Activated T-cell treated with anti-CD3 and anti-CD28 coated beads, Interleukin-2, amount 50 U/mL, for 72 hours (primary cell): ENCODE results near the gene TAF4B. TPM values are rescaled to one million over a fixed set of nuclear protein-coding genes. Genes with fewer than 3 reads are reported as not detected.
"Not testable (repeated sequence)": the region's sequence is repeated elsewhere in the genome, so short reads cannot be mapped to it uniquely, and the experiment has no call there.

Source experiments
- ATAC-seq, 2 donors: fragments of 150-1000 bp; cut with Tn5 transposase; replicated peaks in 1 of 2; 2 replicates each; pipeline ENCODE4 v1.10.0; 2021; ENCODE audit warnings: moderate library complexity in 2 of 2, mild to moderate bottlenecking in 1 of 2
- DNase-seq, 2 donors: peaks; one replicate each; pipeline ENCODE4 v3.0.0; 2021 to 2022; ENCODE audit warnings: mixed read lengths in 1 of 2
- H3K27ac Mint-ChIP-seq: one replicate; pipeline ENCODE4 v1.8.0; 2022; ENCODE audit warnings: mild to moderate bottlenecking, moderate library complexity, mixed read lengths
- H3K27me3 Mint-ChIP-seq: one replicate; pipeline ENCODE4 v1.8.0; 2022; ENCODE audit warnings: low read depth, mixed read lengths
- H3K36me3 Mint-ChIP-seq, 2 donors: one replicate each; pipeline ENCODE4 v1.8.0; 2022; ENCODE audit warnings: mixed read lengths in 2 of 2, mild to moderate bottlenecking in 1 of 2; ENCODE audit not compliant: insufficient read depth in 2 of 2
- H3K4me1 Mint-ChIP-seq: one replicate; pipeline ENCODE4 v1.8.0; 2022; ENCODE audit warnings: low read depth, mixed read lengths
- H3K4me3 Mint-ChIP-seq, 2 donors: one replicate each; pipeline ENCODE4 v1.8.0; 2022; ENCODE audit warnings: mild to moderate bottlenecking in 2 of 2, mixed read lengths in 2 of 2, moderate library complexity in 2 of 2
- H3K9me3 Mint-ChIP-seq, 2 donors: one replicate each; pipeline ENCODE4 v1.8.0; 2022; ENCODE audit warnings: mixed read lengths in 2 of 2
- total RNA-seq, 2 donors: library from RNA; stranded (reverse); gene quantifications; one replicate each; pipeline ENCODE4 v1.2.3, GENCODE V29; 2022

Gene TAF4B
- total RNA-seq, 2 donors from 2014 or later = 29.2 to 32.4 TPM

GRCh38 chr18:26293982-26294381 is 67.7 kb downstream of the TAF4B start:
- no peak for DNase-seq
- H3K4me3 Mint-ChIP-seq = no peak overlapping the region
- H3K4me1 Mint-ChIP-seq = peaks cover 7% of the 10 kb centered on the region
- no peaks in the 10 kb centered on the region for H3K9me3 Mint-ChIP-seq
- no peak for ATAC-seq
- H3K27me3 Mint-ChIP-seq = no peaks in the 10 kb centered on the region
- peaks cover 4 to 8% of the 10 kb centered on the region in 2 donors for H3K36me3 Mint-ChIP-seq
- no peak overlapping the region for H3K27ac Mint-ChIP-seq

GRCh38 chr18:26298107-26298506 is 71.9 kb downstream of the TAF4B start:
- Mint-ChIP-seq H3K9me3 (no peaks in the 10 kb centered on the region), H3K4me1 (peaks cover 12% of the 10 kb centered on the region), H3K27me3 (no peaks in the 10 kb centered on the region), H3K36me3 (peaks cover 5 to 13% of the 10 kb centered on the region in 2 donors), H3K4me3 (no peak overlapping the region), H3K27ac (no peak overlapping the region)
- ATAC-seq (no peak), DNase-seq (no peak)

- peaks cover 5% of the 10 kb centered on the region for H3K4me1 Mint-ChIP-seq
- peaks cover 1% of the 10 kb centered on the region in 2 donors for H3K9me3 Mint-ChIP-seq
- H3K36me3 Mint-ChIP-seq = peaks cover 5 to 8% of the 10 kb centered on the region in 2 donors
- H3K27ac Mint-ChIP-seq = no peak overlapping the region
- ATAC-seq (no peak), DNase-seq (no peak)
- H3K4me3 Mint-ChIP-seq = no peak overlapping the region
- no peaks in the 10 kb centered on the region for H3K27me3 Mint-ChIP-seq
These were observed 75.4 kb downstream of the TAF4B start for GRCh38 chr18:26301681-26302080.

DNA sequence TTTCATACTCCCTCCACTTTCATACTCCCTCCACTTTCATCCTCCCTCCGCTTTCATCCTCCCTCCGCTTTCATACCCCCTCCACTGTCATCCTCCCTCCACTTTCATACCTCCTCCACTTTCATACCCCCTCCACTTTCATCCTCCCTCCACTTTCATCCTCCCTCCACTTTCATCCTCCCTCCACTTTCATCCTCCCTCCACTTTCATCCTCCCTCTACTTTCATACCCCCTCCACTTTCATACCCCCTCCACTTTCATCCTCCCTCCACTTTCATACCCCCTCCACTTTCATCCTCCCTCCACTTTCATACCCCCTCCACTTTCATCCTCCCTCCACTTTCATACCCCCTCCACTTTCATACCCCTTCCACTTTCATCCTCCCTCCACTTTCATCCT is 77.0 kb downstream of the TAF4B start:
- not testable (repeated sequence) for H3K27ac Mint-ChIP-seq, ATAC-seq, DNase-seq, H3K4me1 Mint-ChIP-seq, H3K4me3 Mint-ChIP-seq, H3K9me3 Mint-ChIP-seq, H3K27me3 Mint-ChIP-seq, H3K36me3 Mint-ChIP-seq

DNA sequence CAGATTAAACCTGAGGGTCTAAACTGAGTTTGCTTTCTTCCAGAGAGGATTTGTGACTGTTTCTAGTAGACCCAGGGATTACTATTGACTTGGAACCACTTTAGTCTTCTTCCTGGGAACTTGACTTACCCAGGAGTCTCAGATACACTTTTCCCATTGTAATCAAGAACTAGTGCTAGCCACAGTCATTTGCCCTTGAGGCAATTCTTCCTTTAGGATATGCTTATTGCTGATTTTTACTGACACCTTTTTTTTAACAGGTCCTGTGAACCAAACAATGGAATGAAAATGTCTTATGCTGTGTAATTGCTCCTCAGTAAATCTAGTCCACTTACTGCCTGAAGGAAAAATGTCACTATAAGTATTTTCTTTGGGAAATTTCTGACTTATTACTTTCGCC is 78.3 kb downstream of the TAF4B start:
- ATAC-seq = no peak
- DNase-seq = no peak
- Mint-ChIP-seq H3K4me3 (no peak overlapping the region), H3K27me3 (no peaks in the 10 kb centered on the region), H3K4me1 (peaks cover 5% of the 10 kb centered on the region), H3K27ac (no peak overlapping the region), H3K36me3 (peaks cover 3 to 8% of the 10 kb centered on the region in 2 donors), H3K9me3 (peaks cover 1% of the 10 kb centered on the region in 2 donors)

DNA sequence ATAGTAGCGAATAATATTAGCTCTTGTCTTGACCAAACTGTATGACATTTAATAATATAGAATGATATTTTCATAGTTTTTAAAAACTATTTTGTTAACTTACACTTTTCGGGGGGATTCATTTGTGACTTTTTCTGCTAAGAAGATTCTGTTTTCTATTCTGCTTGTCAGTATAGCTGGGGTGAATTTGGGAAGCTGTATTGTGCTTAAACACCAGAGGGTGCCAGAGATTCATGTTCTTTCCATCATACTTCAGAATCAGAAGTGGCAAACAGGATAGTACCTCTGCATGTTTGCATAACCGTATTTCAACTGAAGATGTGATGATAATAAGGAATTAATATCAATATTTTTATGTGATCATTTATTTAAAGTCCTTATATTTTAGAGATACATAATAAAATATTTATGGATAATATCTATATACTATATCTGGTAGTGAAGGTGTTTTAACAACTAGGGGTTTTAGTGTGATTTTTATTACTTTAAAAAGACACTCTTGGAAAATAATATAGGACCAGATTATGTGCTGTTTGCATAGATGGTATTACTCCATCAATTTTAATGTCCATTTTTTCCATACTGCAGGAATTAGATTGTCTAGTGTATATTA is 81.0 kb downstream of the TAF4B start:
- Mint-ChIP-seq H3K9me3 (peaks cover 1% of the 10 kb centered on the region in 2 donors), H3K4me3 (no peak overlapping the region), H3K27me3 (no peaks in the 10 kb centered on the region), H3K27ac (no peak overlapping the region), H3K4me1 (peaks cover 5% of the 10 kb centered on the region), H3K36me3 (peaks cover 3 to 9% of the 10 kb centered on the region in 2 donors)
- ATAC-seq (no peak), DNase-seq (peak in 1 of 2 donors; percentile 17)

GRCh38 chr18:26309281-26309680 is 83.0 kb downstream of the TAF4B start:
- DNase-seq (no peak), ATAC-seq (no peak)
- Mint-ChIP-seq H3K27ac (no peak overlapping the region), H3K27me3 (no peaks in the 10 kb centered on the region), H3K4me3 (no peak overlapping the region), H3K9me3 (no peaks in the 10 kb centered on the region), H3K4me1 (peaks cover 5% of the 10 kb centered on the region), H3K36me3 (peaks cover 0 to 6% of the 10 kb centered on the region in 2 donors)

DNA sequence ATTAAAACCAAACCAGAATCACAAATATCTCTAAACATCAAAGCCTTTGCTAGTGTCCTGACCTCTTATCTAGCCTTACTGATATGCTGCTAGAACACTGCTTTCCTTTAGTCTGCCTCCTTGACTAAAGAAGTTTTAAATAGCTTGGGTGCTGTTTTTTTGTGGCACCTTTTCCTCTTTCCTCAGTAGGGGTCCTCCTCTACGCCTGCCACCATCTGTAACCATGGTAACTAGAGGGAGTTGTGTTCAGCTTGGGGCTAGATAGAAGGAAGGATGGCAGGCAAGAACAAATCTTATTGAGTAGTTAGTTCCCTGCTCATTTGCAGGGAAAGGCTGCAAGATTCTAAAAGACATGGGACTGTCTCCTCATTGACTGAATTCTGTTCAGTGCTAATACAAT is 86.0 kb downstream of the TAF4B start:
- no peak for ATAC-seq
- Mint-ChIP-seq H3K9me3 (no peaks in the 10 kb centered on the region), H3K27ac (no peak overlapping the region), H3K4me3 (no peak overlapping the region), H3K27me3 (no peaks in the 10 kb centered on the region), H3K4me1 (peaks cover 5% of the 10 kb centered on the region), H3K36me3 (peaks cover 0 to 14% of the 10 kb centered on the region in 2 donors)
- no peak for DNase-seq

- no peak for ATAC-seq
- Mint-ChIP-seq H3K4me1 (no peaks in the 10 kb centered on the region), H3K9me3 (no peaks in the 10 kb centered on the region), H3K27me3 (no peaks in the 10 kb centered on the region), H3K4me3 (no peak overlapping the region), H3K27ac (no peak overlapping the region), H3K36me3 (peaks cover 0 to 16% of the 10 kb centered on the region in 2 donors)
- no peak for DNase-seq
These were observed 91.2 kb downstream of the TAF4B start for GRCh38 chr18:26317398-26317797.

GRCh38 chr18:26320686-26321085 is 94.4 kb downstream of the TAF4B start:
- no peaks in the 10 kb centered on the region for H3K27me3 Mint-ChIP-seq
- no peak for ATAC-seq
- H3K36me3 Mint-ChIP-seq = peaks cover 0 to 26% of the 10 kb centered on the region in 2 donors
- H3K27ac Mint-ChIP-seq = no peak overlapping the region
- no peak overlapping the region for H3K4me3 Mint-ChIP-seq
- no peaks in the 10 kb centered on the region for H3K9me3 Mint-ChIP-seq
- no peak for DNase-seq
- H3K4me1 Mint-ChIP-seq = peaks cover 6% of the 10 kb centered on the region

GRCh38 chr18:26322890-26323653 is 96.8 kb downstream of the TAF4B start:
- DNase-seq (no peak), ATAC-seq (no peak)
- Mint-ChIP-seq H3K4me3 (no peak overlapping the region), H3K4me1 (peaks cover 6% of the 10 kb centered on the region), H3K27ac (peak overlapping the region; percentile 70), H3K27me3 (no peaks in the 10 kb centered on the region), H3K36me3 (peaks cover 2 to 22% of the 10 kb centered on the region in 2 donors), H3K9me3 (no peaks in the 10 kb centered on the region)

- Mint-ChIP-seq H3K27ac (no peak overlapping the region), H3K36me3 (peaks cover 2 to 19% of the 10 kb centered on the region in 2 donors), H3K4me3 (no peak overlapping the region), H3K27me3 (no peaks in the 10 kb centered on the region), H3K9me3 (no peaks in the 10 kb centered on the region), H3K4me1 (peaks cover 6% of the 10 kb centered on the region)
- DNase-seq (no peak), ATAC-seq (no peak)
These were observed 99.5 kb downstream of the TAF4B start for GRCh38 chr18:26325771-26326170.

DNA sequence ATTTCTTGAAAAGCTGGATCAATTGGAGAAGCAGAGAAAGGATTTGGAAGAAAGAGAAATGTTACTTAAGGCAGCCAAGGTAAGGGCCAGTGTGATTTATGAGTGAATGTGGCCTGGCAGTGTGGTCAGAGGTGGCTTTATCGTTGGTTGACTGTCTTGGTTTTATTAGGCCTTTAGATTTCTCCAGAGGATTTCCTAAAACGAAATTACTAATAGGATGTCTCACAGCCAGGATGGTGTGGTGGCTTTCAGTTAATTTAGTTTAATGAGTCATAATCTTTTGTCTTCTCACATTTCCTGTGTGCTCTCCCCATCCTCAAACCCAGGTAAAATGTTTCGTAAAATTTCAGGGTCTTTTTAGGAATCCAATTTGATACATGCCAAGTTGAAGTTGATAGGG is 100.8 kb downstream of the TAF4B start:
- ATAC-seq (no peak), DNase-seq (no peak)
- H3K36me3 Mint-ChIP-seq = peaks cover 2 to 14% of the 10 kb centered on the region in 2 donors
- H3K27ac Mint-ChIP-seq = no peak overlapping the region
- no peak overlapping the region for H3K4me3 Mint-ChIP-seq
- H3K4me1 Mint-ChIP-seq = peaks cover 6% of the 10 kb centered on the region
- H3K27me3 Mint-ChIP-seq = no peaks in the 10 kb centered on the region
- H3K9me3 Mint-ChIP-seq = no peaks in the 10 kb centered on the region
